GM19193 (cell line): ENCODE results near the gene XRCC1.

Experiments
- POLR2A ChIP-seq: IDR thresholded peaks from 4 replicates; pipeline ENCODE4 v1.6.1; 2011; ENCODE audit not compliant: insufficient read depth, insufficient read length; ENCODE audit errors: extremely low read depth

Gene XRCC1

GRCh38 chr19:43569657-43570056 is 5.7 kb downstream of the XRCC1 start:
- no peak for TF ChIP-seq POLR2A

- no peak for TF ChIP-seq POLR2A
Measured at GRCh38 chr19:43564800-43565199, 10.5 kb downstream of the XRCC1 start.

- no peak for TF ChIP-seq POLR2A
Measured at GRCh38 chr19:43563816-43564457, 11.4 kb downstream of the XRCC1 start.

- TF ChIP-seq POLR2A, result no peak
Measured at GRCh38 chr19:43562698-43563241, 12.6 kb downstream of the XRCC1 start.

GRCh38 chr19:43562226-43562697 is 13.1 kb downstream of the XRCC1 start:
- no peak for TF ChIP-seq POLR2A

- no peak for TF ChIP-seq POLR2A
Measured at GRCh38 chr19:43561139-43561970, 14.0 kb downstream of the XRCC1 start.

- no peak for TF ChIP-seq POLR2A
Measured at GRCh38 chr19:43560687-43561086, 14.6 kb downstream of the XRCC1 start.

GRCh38 chr19:43555185-43555770 is 20.0 kb downstream of the XRCC1 start:
- TF ChIP-seq POLR2A, result no peak

- no peak for TF ChIP-seq POLR2A
Measured at GRCh38 chr19:43554317-43554895, 20.9 kb downstream of the XRCC1 start.

- TF ChIP-seq POLR2A, result no peak
Measured at GRCh38 chr19:43553656-43554055, 21.7 kb downstream of the XRCC1 start.

- TF ChIP-seq POLR2A, result no peak
Measured at GRCh38 chr19:43552616-43553015, 22.7 kb downstream of the XRCC1 start.

- no peak for TF ChIP-seq POLR2A
Measured at GRCh38 chr19:43552198-43552450, 23.2 kb downstream of the XRCC1 start.

- no peak for TF ChIP-seq POLR2A
Measured at GRCh38 chr19:43551399-43552197, 23.7 kb downstream of the XRCC1 start.

- no peak for TF ChIP-seq POLR2A
Measured at GRCh38 chr19:43548706-43549105, 26.6 kb downstream of the XRCC1 start.
